H9 (cell line): ENCODE results near the gene ZCCHC17. TPM values are rescaled to one million over a fixed set of nuclear protein-coding genes. Genes with fewer than 3 reads are reported as not detected.

Experiments
- DNase-seq: peaks from one replicate; pipeline ENCODE4 v3.0.0-alpha.2; 2017
- H2AFZ ChIP-seq: one replicate; pipeline ENCODE4 v1.6.1; 2013; ENCODE audit warnings: mild to moderate bottlenecking, low read length, control low read depth, moderate library complexity
- H2AK5ac ChIP-seq: 2 replicates; pipeline ENCODE4 v1.6.1; 2013; ENCODE audit warnings: low read length, control low read depth, mixed read lengths; ENCODE audit not compliant: insufficient read length
- H2BK120ac ChIP-seq: one replicate; pipeline ENCODE4 v1.6.1; 2013; ENCODE audit warnings: low read depth, mild to moderate bottlenecking, low read length, control low read depth, inconsistent platforms; ENCODE audit not compliant: poor library complexity, severe bottlenecking
- H2BK12ac ChIP-seq: 2 replicates; pipeline ENCODE4 v1.6.1; 2013; ENCODE audit warnings: low read length, control low read depth, mixed read lengths, low read depth; ENCODE audit not compliant: insufficient read length
- H2BK15ac ChIP-seq: 2 replicates; pipeline ENCODE4 v1.6.1; 2013; ENCODE audit warnings: low read depth, low read length, control low read depth
- H2BK20ac ChIP-seq: one replicate; pipeline ENCODE4 v1.6.1; 2013; ENCODE audit warnings: low read depth, mild to moderate bottlenecking, low read length, control low read depth, inconsistent platforms; ENCODE audit not compliant: poor library complexity, severe bottlenecking
- H2BK5ac ChIP-seq: 2 replicates; pipeline ENCODE4 v1.6.1; 2013; ENCODE audit warnings: low read length, control low read depth, mixed read lengths; ENCODE audit not compliant: insufficient read length
- H3K14ac ChIP-seq: 2 replicates; pipeline ENCODE4 v1.6.1; 2013; ENCODE audit warnings: low read length, control low read depth; ENCODE audit not compliant: insufficient read depth
- H3K18ac ChIP-seq: 2 replicates; pipeline ENCODE4 v1.6.1; 2013; ENCODE audit warnings: low read depth, mild to moderate bottlenecking, mixed read lengths, low read length, control low read depth; ENCODE audit not compliant: insufficient read length
- H3K23ac ChIP-seq: 2 replicates; pipeline ENCODE4 v1.6.1; 2013; ENCODE audit warnings: low read length, control low read depth, mixed read lengths, low read depth; ENCODE audit not compliant: insufficient read length
- H3K23me2 ChIP-seq: 2 replicates; pipeline ENCODE4 v1.6.1; 2013; ENCODE audit warnings: low read depth, mild to moderate bottlenecking, mixed read lengths, low read length, control low read depth; ENCODE audit not compliant: insufficient read length, poor library complexity, severe bottlenecking
- H3K27ac ChIP-seq: 2 replicates; pipeline ENCODE4 v1.5.1; 2013; ENCODE audit warnings: low read length, control low read depth, mixed read lengths, low read depth; ENCODE audit not compliant: insufficient read length
- H3K27me3 ChIP-seq: 2 replicates; pipeline ENCODE4 v1.6.1; 2013; ENCODE audit warnings: low read length, control low read depth, inconsistent platforms; ENCODE audit not compliant: insufficient read depth
- H3K4ac ChIP-seq: 2 replicates; pipeline ENCODE4 v1.6.1; 2013; ENCODE audit warnings: low read depth, mild to moderate bottlenecking, control low read depth, inconsistent platforms, low read length, moderate library complexity
- H3K4me1 ChIP-seq: 2 replicates; pipeline ENCODE4 v1.6.1; 2013; ENCODE audit warnings: low read length, control low read depth, inconsistent platforms; ENCODE audit not compliant: insufficient read depth
- H3K4me2 ChIP-seq: 2 replicates; pipeline ENCODE4 v1.6.1; 2013; ENCODE audit warnings: low read length, control low read depth, mixed read lengths; ENCODE audit not compliant: insufficient read length, insufficient read depth
- H3K56ac ChIP-seq: 2 replicates; pipeline ENCODE4 v1.6.1; 2013; ENCODE audit warnings: low read depth, mild to moderate bottlenecking, mixed read lengths, low read length, control low read depth; ENCODE audit not compliant: insufficient read length
- H3K79me1 ChIP-seq: 2 replicates; pipeline ENCODE4 v1.6.1; 2013; ENCODE audit warnings: low read depth, mild to moderate bottlenecking, moderate library complexity, low read length, control low read depth, inconsistent platforms; ENCODE audit not compliant: insufficient read depth, poor library complexity, severe bottlenecking
- H3K79me2 ChIP-seq: 2 replicates; pipeline ENCODE4 v1.6.1; 2013; ENCODE audit warnings: low read length, control low read depth, inconsistent platforms; ENCODE audit not compliant: insufficient read depth
- H3K9ac ChIP-seq: 2 replicates; pipeline ENCODE4 v1.6.1; 2013; ENCODE audit warnings: low read length, control low read depth, mixed read lengths; ENCODE audit not compliant: insufficient read length; ENCODE audit errors: extremely low read depth
- H3K9me3 ChIP-seq: one replicate; pipeline ENCODE4 v1.6.1; 2013; ENCODE audit warnings: low read depth, low read length, inconsistent platforms; ENCODE audit not compliant: control insufficient read depth
- H3T11ph ChIP-seq: one replicate; pipeline ENCODE4 v1.6.1; 2013; ENCODE audit warnings: mild to moderate bottlenecking, low read length, control low read depth, inconsistent platforms
- H4K20me1 ChIP-seq: one replicate; pipeline ENCODE4 v1.6.1; 2013; ENCODE audit not compliant: control insufficient read depth, insufficient read length, insufficient read depth
- H4K5ac ChIP-seq: 2 replicates; pipeline ENCODE4 v1.6.1; 2013; ENCODE audit warnings: low read depth, mild to moderate bottlenecking, mixed read lengths, low read length, control low read depth; ENCODE audit not compliant: insufficient read length
- H4K8ac ChIP-seq: replicated peaks from 2 replicates; pipeline ENCODE4 v1.6.1; 2013; ENCODE audit warnings: low read length, control low read depth, mixed read lengths, low read depth; ENCODE audit not compliant: insufficient read length
- H4K91ac ChIP-seq: 2 replicates; pipeline ENCODE4 v1.6.1; 2013; ENCODE audit warnings: low read depth, mild to moderate bottlenecking, moderate library complexity, mixed read lengths, low read length, control low read depth; ENCODE audit not compliant: insufficient read length
- H3K27ac Mint-ChIP-seq, 3 experiments: 2 replicates in 2 of 3; 3 replicates in 1 of 3; pipeline ENCODE4 v1.8.0; 2020 to 2021; ENCODE audit warnings: mixed read lengths in 3 of 3, mild to moderate bottlenecking in 1 of 3, moderate library complexity in 1 of 3
- H3K27me3 Mint-ChIP-seq: 2 replicates; pipeline ENCODE4 v1.8.0; 2021; ENCODE audit warnings: low read depth, mild to moderate bottlenecking, moderate library complexity, mixed read lengths
- H3K36me3 Mint-ChIP-seq, 3 experiments: 2 replicates in 2 of 3; 3 replicates in 1 of 3; pipeline ENCODE4 v1.8.0; 2020 to 2021; ENCODE audit warnings: low read depth in 3 of 3, mixed read lengths in 3 of 3; ENCODE audit not compliant: insufficient read depth in 1 of 3
- H3K4me1 Mint-ChIP-seq, 2 experiments: 2 replicates each; pipeline ENCODE4 v1.8.0; 2020; ENCODE audit warnings: mixed read lengths in 2 of 2
- H3K4me3 Mint-ChIP-seq, 2 experiments: 2 replicates in 1 of 2; 3 replicates in 1 of 2; pipeline ENCODE4 v1.8.0; 2020 to 2021; ENCODE audit warnings: mild to moderate bottlenecking in 2 of 2, mixed read lengths in 2 of 2, moderate library complexity in 1 of 2
- H3K9me3 Mint-ChIP-seq, 2 experiments: 2 replicates in 1 of 2; 3 replicates in 1 of 2; pipeline ENCODE4 v1.8.0; 2020; ENCODE audit warnings: mild to moderate bottlenecking in 2 of 2, mixed read lengths in 2 of 2, moderate library complexity in 1 of 2
- CTCF ChIP-seq: fragments of 200-600 bp; sonication (generic); conservative IDR thresholded peaks from 3 replicates; pipeline ENCODE4 v1.8.0; 2021; ENCODE audit warnings: antibody characterized with exemption, mild to moderate bottlenecking
- WGBS: extraction: QIAGEN DNeasy Blood & Tissue Kit; methylation state at CpG from one replicate; pipeline ENCODE4 v1.1.7; 2013; ENCODE audit warnings: missing lambda C conversion rate, low lambda C conversion rate, mixed read lengths; ENCODE audit not compliant: insufficient read length; ENCODE audit errors: extremely low coverage; 5-methylcytosine and 5-hydroxymethylcytosine counted together
- total RNA-seq: library from RNA; stranded (reverse); gene quantifications from 2 replicates; pipeline ENCODE4 v1.2.1, GENCODE V29; 2021

The ZCCHC17 gene
- total RNA-seq, 1 experiment from 2014 or later: 50.4 TPM

GRCh38 chr1:31362032-31362431, 65.2 kb downstream of the ZCCHC17 start:
- Histone ChIP-seq H4K91ac (no peak overlapping the region), H3K27ac (no peak overlapping the region), H3K79me1 (no peaks in the 10 kb centered on the region), H4K8ac (no peak overlapping the region), H3K9ac (no peak overlapping the region), H2BK5ac (no peak overlapping the region), H2BK120ac (no peak overlapping the region), H3K18ac (no peak overlapping the region), H3K23me2 (no peaks in the 10 kb centered on the region), H2AK5ac (no peak overlapping the region), H3K4me2 (no peak overlapping the region), H2BK12ac (no peak overlapping the region), H3K23ac (no peak overlapping the region), H3T11ph (no peak overlapping the region), H3K56ac (no peak overlapping the region), H2AFZ (no peak overlapping the region), H3K27me3 (no peaks in the 10 kb centered on the region), H4K20me1 (no peaks in the 10 kb centered on the region), H3K14ac (no peak overlapping the region), H2BK20ac (no peak overlapping the region), H4K5ac (no peak overlapping the region), H3K4me1 (peaks cover 3% of the 10 kb centered on the region; the same call in 1 of the 2 replicates), H3K9me3 (no peaks in the 10 kb centered on the region), H2BK15ac (no peak overlapping the region), H3K4ac (no peak overlapping the region), H3K79me2 (no peaks in the 10 kb centered on the region)
- no peak overlapping the region for H3K27ac Mint-ChIP-seq
- peaks cover 12 to 20% of the 10 kb centered on the region in 2 experiments for H3K4me1 Mint-ChIP-seq
- H3K9me3 Mint-ChIP-seq: no peaks in the 10 kb centered on the region
- no peak for TF ChIP-seq CTCF
- no peak overlapping the region for H3K4me3 Mint-ChIP-seq
- no peaks in the 10 kb centered on the region for H3K27me3 Mint-ChIP-seq
- WGBS: no CpG with 5 or more reads among the region's 3 CpGs
- no peak for DNase-seq
- peaks cover 14 to 51% (median 25%) of the 10 kb centered on the region in 3 experiments; a peak in 6 of 7 replicates for H3K36me3 Mint-ChIP-seq
